GM19397 (cell line): ENCODE measurements around the gene SPAG6.
A peak's percentile ranks its signal among the peaks of the same experiment; 100 is the strongest.

Experiments
- ATAC-seq: cut with Tn5 transposase; IDR thresholded peaks from one replicate; pipeline ENCODE4 v1.9.1; 2021; ENCODE audit warnings: mild to moderate bottlenecking, moderate library complexity; ENCODE audit not compliant: unreplicated experiment

The SPAG6 gene

GRCh38 chr10:22455068-22455857 lies 110.0 kb downstream of the SPAG6 start:
- ATAC-seq: no peak

GRCh38 chr10:22456486-22456885 lies 111.2 kb downstream of the SPAG6 start:
- no peak for ATAC-seq

GRCh38 chr10:22458272-22459038 lies 113.2 kb downstream of the SPAG6 start:
- no peak for ATAC-seq

- peak; percentile 50 for ATAC-seq
Observed at GRCh38 chr10:22459496-22459895, 114.2 kb downstream of the SPAG6 start.

GRCh38 chr10:22460101-22460500 lies 114.8 kb downstream of the SPAG6 start:
- ATAC-seq: no peak

GRCh38 chr10:22460531-22461403 lies 115.5 kb downstream of the SPAG6 start:
- no peak for ATAC-seq

- ATAC-seq: no peak
Observed at GRCh38 chr10:22461891-22462290, 116.6 kb downstream of the SPAG6 start.

GRCh38 chr10:22463255-22463654 lies 118.0 kb downstream of the SPAG6 start:
- no peak for ATAC-seq

GRCh38 chr10:22464966-22465629 lies 119.8 kb downstream of the SPAG6 start:
- peak; percentile 56 for ATAC-seq

- no peak for ATAC-seq
Observed at GRCh38 chr10:22466763-22467334, 121.6 kb downstream of the SPAG6 start.
